Cardiac muscle cell (in vitro differentiated cells and primary cell): Measurements from ENCODE around the gene CORO6. TPM values are rescaled to one million over a fixed set of nuclear protein-coding genes. Genes with fewer than 3 reads are reported as not detected.

ENCODE experiments used
- DNase-seq, 2 donors: peaks; one replicate each; pipeline versions ENCODE4 v3.0.0 to v3.0.0-alpha.2; 2010 to 2017; ENCODE audit warnings: low read depth in 1 of 2, low spot score in 1 of 2
- H3K27ac ChIP-seq: fragments of 200-600 bp; sonication (generic); 2 replicates; pipeline ENCODE4 v1.5.1; 2016
- H3K27me3 ChIP-seq: fragments of 200-600 bp; sonication (generic); 2 replicates; pipeline ENCODE4 v1.6.0; 2016; ENCODE audit warnings: control low read depth
- H3K36me3 ChIP-seq: fragments of 200-600 bp; sonication (generic); 2 replicates; pipeline ENCODE4 v1.5.1; 2016; ENCODE audit warnings: control low read depth
- H3K4me1 ChIP-seq: fragments of 200-600 bp; sonication (generic); 2 replicates; pipeline ENCODE4 v1.8.1; 2017; ENCODE audit warnings: low read depth, mild to moderate bottlenecking, mixed run types
- H3K4me3 ChIP-seq: fragments of 200-600 bp; sonication (generic); 2 replicates; pipeline ENCODE4 v1.5.1; 2016; ENCODE audit warnings: mild to moderate bottlenecking
- H3K9me3 ChIP-seq: fragments of 200-600 bp; sonication (generic); 2 replicates; pipeline ENCODE4 v1.5.1; 2017; ENCODE audit warnings: low read depth, mild to moderate bottlenecking, control low read depth
- polyA plus RNA-seq: library from polyadenylated mRNA; unstranded; fragments of >200 nt; fragmentation: Nextera tagmentation; extraction: Ambion mirVana; gene quantifications from 2 replicates; pipeline ENCODE4 v1.2.1, GENCODE V29; 2016
- total RNA-seq: library from RNA; depleted of rRNA; stranded (reverse); fragments of >200 nt; gene quantifications from 2 replicates; pipeline ENCODE4 v1.2.3, GENCODE V29; 2016
- TF ChIP-seq, protein P1 (sequence below): IDR thresholded peaks from 2 replicates; pipeline ENCODE4 v1.5.1; 2012; ENCODE audit warnings: low read depth, mild to moderate bottlenecking, low read length

Gene CORO6
- total and polyA plus RNA-seq, 2 experiments from 2014 or later = 163 to 243 TPM

DNA sequence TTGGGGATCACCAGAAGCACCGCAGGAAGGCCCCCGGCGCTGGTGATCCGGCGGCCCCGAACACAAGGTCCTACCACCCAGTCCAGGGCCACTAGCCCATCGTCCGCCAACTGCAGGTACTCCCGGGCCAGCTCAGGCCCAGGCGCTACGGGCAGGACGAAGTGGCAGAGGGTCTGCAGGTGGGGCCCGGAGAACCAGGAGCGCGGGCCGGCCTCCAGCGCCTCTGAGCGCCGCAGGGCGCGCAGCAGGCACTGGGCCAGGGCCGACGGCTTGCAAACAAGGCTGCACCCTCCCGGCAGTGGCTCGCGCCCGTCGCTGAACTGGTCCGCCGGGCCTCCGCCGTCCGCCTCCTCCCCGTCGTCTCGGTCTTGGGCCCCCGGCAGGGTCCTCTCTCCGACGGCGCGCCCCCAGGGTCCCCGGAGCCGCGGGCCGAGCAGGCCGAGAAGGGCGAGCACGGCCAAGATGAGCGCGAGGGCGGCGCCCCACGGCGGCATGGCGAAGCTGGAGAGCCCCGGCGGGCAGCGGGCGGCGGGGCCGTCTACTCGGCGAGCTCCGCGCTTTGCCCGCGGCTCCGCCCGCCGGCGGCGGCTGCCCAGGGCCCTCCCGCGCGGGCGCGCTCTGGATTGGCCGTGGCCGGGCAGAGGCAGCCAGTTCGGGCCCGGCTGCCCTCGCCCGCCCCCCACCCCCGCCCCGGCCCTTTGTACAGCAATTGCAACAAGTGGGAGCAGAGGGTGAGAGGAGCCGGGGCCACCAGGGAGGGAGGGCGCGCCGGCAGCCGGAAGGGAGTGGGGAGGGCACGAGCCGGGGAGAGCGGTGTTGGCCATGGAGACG lies 56.0 kb downstream of the CORO6 start, which contains the start of gene ABHD15:
TSS of gene ABHD15 (minus strand) at position 565 of the 831 bp plus-strand sequence. CDS start at position 494, 71 bp downstream.
- TF ChIP-seq, protein P1, sequence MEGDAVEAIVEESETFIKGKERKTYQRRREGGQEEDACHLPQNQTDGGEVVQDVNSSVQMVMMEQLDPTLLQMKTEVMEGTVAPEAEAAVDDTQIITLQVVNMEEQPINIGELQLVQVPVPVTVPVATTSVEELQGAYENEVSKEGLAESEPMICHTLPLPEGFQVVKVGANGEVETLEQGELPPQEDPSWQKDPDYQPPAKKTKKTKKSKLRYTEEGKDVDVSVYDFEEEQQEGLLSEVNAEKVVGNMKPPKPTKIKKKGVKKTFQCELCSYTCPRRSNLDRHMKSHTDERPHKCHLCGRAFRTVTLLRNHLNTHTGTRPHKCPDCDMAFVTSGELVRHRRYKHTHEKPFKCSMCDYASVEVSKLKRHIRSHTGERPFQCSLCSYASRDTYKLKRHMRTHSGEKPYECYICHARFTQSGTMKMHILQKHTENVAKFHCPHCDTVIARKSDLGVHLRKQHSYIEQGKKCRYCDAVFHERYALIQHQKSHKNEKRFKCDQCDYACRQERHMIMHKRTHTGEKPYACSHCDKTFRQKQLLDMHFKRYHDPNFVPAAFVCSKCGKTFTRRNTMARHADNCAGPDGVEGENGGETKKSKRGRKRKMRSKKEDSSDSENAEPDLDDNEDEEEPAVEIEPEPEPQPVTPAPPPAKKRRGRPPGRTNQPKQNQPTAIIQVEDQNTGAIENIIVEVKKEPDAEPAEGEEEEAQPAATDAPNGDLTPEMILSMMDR = peak; percentile 3
- H3K9me3 ChIP-seq = no peaks in the 10 kb centered on the region
- peak; percentile 81 to 87 for DNase-seq
- H3K36me3 ChIP-seq = no peaks in the 10 kb centered on the region
- peaks cover 28% of the 10 kb centered on the region for H3K27me3 ChIP-seq
- peak within 1 kb of the TSS; percentile 68 for H3K27ac ChIP-seq
- H3K4me1 ChIP-seq = peaks cover 6% of the 10 kb centered on the region
- H3K4me3 ChIP-seq = peak within 1 kb of the TSS; percentile 49

- TF ChIP-seq, protein P1 = peak; percentile 2
- Histone ChIP-seq H3K4me3 (peak overlapping the region; percentile 49), H3K4me1 (peaks cover 6% of the 10 kb centered on the region), H3K27me3 (peaks cover 28% of the 10 kb centered on the region), H3K27ac (no peak overlapping the region), H3K9me3 (no peaks in the 10 kb centered on the region), H3K36me3 (no peaks in the 10 kb centered on the region)
- DNase-seq = peak in 1 of 2 donors; percentile 46
Observed at GRCh38 chr17:29565643-29566472, 56.9 kb downstream of the CORO6 start.

Other genes starting within 250 kb of the CORO6 start
- 35.0 and 43.1 TPM in 2 replicates for gene TAOK1, start 232.5 kb downstream of the CORO6 start, total RNA-seq
- 5.8 and 8.0 TPM in 2 replicates for gene TAOK1, start 232.5 kb downstream of the CORO6 start, polyA plus RNA-seq
- gene ABHD15, start 55.9 kb downstream of the CORO6 start, total RNA-seq = 5.8 and 7.2 TPM in 2 replicates
- 4.8 and 5.3 TPM in 2 replicates for gene ABHD15, start 55.9 kb downstream of the CORO6 start, polyA plus RNA-seq
- 100 and 105 TPM in 2 replicates for gene TP53I13, start 54.2 kb downstream of the CORO6 start, total RNA-seq
- 102 and 104 TPM in 2 replicates for gene TP53I13, start 54.2 kb downstream of the CORO6 start, polyA plus RNA-seq
- 35.5 and 52.1 TPM in 2 replicates for gene GIT1, start 33.3 kb downstream of the CORO6 start, total RNA-seq
- gene GIT1, start 33.3 kb downstream of the CORO6 start, polyA plus RNA-seq = 37.5 and 50.5 TPM in 2 replicates
- gene ANKRD13B, start 29.8 kb downstream of the CORO6 start, total RNA-seq = 7.5 and 12.7 TPM in 2 replicates
- gene ANKRD13B, start 29.8 kb downstream of the CORO6 start, polyA plus RNA-seq = 6.3 and 7.4 TPM in 2 replicates